HepG2 (cell line): ENCODE measurements around the gene MRPL50. TPM values are rescaled to one million over a fixed set of nuclear protein-coding genes. Genes with fewer than 3 reads are reported as not detected.
A peak's percentile ranks its signal among the peaks of the same experiment; 100 is the strongest.

Source experiments
- AHR ChIP-seq: IDR thresholded peaks from 2 replicates; pipeline ENCODE4 v1.6.1; 2018; ENCODE audit warnings: missing genetic modification reagents, missing compliant biosample characterization
- BCLAF1 ChIP-seq: fragments of 450-650 bp; IDR thresholded peaks from 2 replicates; pipeline ENCODE4 v1.6.1; 2017; ENCODE audit warnings: mild to moderate bottlenecking
- CENPX ChIP-seq: sonication (generic); formaldehyde crosslinking; IDR thresholded peaks from 2 replicates; pipeline ENCODE4 v1.9.0; 2021; ENCODE audit warnings: mild to moderate bottlenecking, missing genetic modification reagents, moderate library complexity
- CREM ChIP-seq, 2 experiments: sonication (generic) in 1 of 2; formaldehyde crosslinking in 1 of 2; IDR thresholded peaks; 2 replicates each; pipeline versions ENCODE4 v1.4.0 to v1.6.1; 2016 to 2020; ENCODE audit warnings: antibody characterized with exemption in 1 of 2, mild to moderate bottlenecking in 1 of 2, missing genetic modification reagents in 1 of 2
- DNMT3B ChIP-seq: conservative IDR thresholded peaks from 2 replicates; pipeline ENCODE4 v1.6.1; 2016; ENCODE audit warnings: missing biosample characterization, control low read depth
- FOXJ3 ChIP-seq: sonication (generic); formaldehyde crosslinking; IDR thresholded peaks from 2 replicates; pipeline ENCODE4 v1.4.0; 2020; ENCODE audit warnings: missing genetic modification reagents, mild to moderate bottlenecking, borderline replicate concordance
- HMG20A ChIP-seq: IDR thresholded peaks from 2 replicates; pipeline ENCODE4 v1.6.1; 2016; ENCODE audit warnings: borderline replicate concordance
- HOXA5 ChIP-seq: sonication (generic); formaldehyde crosslinking; IDR thresholded peaks from 2 replicates; pipeline ENCODE4 v1.4.0; 2020; ENCODE audit warnings: missing genetic modification reagents
- IRF1 ChIP-seq: sonication (generic); formaldehyde crosslinking; IDR thresholded peaks from 2 replicates; pipeline ENCODE4 v1.4.0; 2020; ENCODE audit warnings: low read depth, mild to moderate bottlenecking, missing genetic modification reagents
- MTA1 ChIP-seq: sonication (generic); formaldehyde crosslinking; IDR thresholded peaks from 2 replicates; pipeline ENCODE4 v1.4.0; 2020; ENCODE audit warnings: missing genetic modification reagents, mild to moderate bottlenecking, borderline replicate concordance
- NCOA1 ChIP-seq: sonication (generic); formaldehyde crosslinking; IDR thresholded peaks from 2 replicates; pipeline ENCODE4 v1.9.0; 2021; ENCODE audit warnings: missing genetic modification reagents
- PPARG ChIP-seq: conservative IDR thresholded peaks from 2 replicates; pipeline ENCODE4 v1.6.1; 2016; ENCODE audit warnings: missing biosample characterization, missing genetic modification reagents
- RBFOX2 ChIP-seq: fragments of 200-400 bp; formaldehyde crosslinking; IDR thresholded peaks from 2 replicates; pipeline ENCODE4 v1.6.1; 2017; ENCODE audit warnings: low read depth, mild to moderate bottlenecking, low read length
- RBM22 ChIP-seq: fragments of 200-400 bp; formaldehyde crosslinking; optimal IDR thresholded peaks from 2 replicates; pipeline ENCODE3; 2017; ENCODE audit warnings: mild to moderate bottlenecking, low read length, moderate library complexity
- SMAD3 ChIP-seq: sonication (generic); formaldehyde crosslinking; IDR thresholded peaks from 2 replicates; pipeline ENCODE4 v1.4.0; 2020; ENCODE audit warnings: missing genetic modification reagents
- SNAPC2 ChIP-seq: sonication (generic); formaldehyde crosslinking; IDR thresholded peaks from 2 replicates; pipeline ENCODE4 v1.8.1; 2022; ENCODE audit warnings: mild to moderate bottlenecking, missing genetic modification reagents
- YEATS4 ChIP-seq: sonication (generic); formaldehyde crosslinking; IDR thresholded peaks from 2 replicates; pipeline ENCODE4 v1.4.0; 2020; ENCODE audit warnings: missing genetic modification reagents, borderline replicate concordance
- ZBTB7B ChIP-seq: sonication (generic); formaldehyde crosslinking; IDR thresholded peaks from 2 replicates; pipeline ENCODE4 v1.4.0; 2020; ENCODE audit warnings: missing genetic modification reagents
- ZEB1 ChIP-seq: IDR thresholded peaks from 2 replicates; pipeline ENCODE4 v1.6.1; 2012; ENCODE audit warnings: mild to moderate bottlenecking, low read depth, inconsistent platforms; ENCODE audit not compliant: insufficient replicate concordance
- ZNF512 ChIP-seq: sonication (generic); formaldehyde crosslinking; IDR thresholded peaks from 2 replicates; pipeline ENCODE4 v1.4.0; 2020; ENCODE audit warnings: mild to moderate bottlenecking, missing genetic modification reagents
- ZSCAN12 ChIP-seq: sonication (generic); formaldehyde crosslinking; IDR thresholded peaks from 2 replicates; pipeline ENCODE4 v1.9.0; 2021; ENCODE audit warnings: mild to moderate bottlenecking, missing genetic modification reagents
- polyA plus RNA-seq, 8 experiments: library from polyadenylated mRNA; depleted of rRNA in 3 of 8; stranded (reverse) in 7 of 8; unstranded in 1 of 8; fragments of >200 nt; fragmentation: Illumina TruSeq in 4 of 8; extraction: Trizol in 4 of 8; gene quantifications; 2 replicates each; pipeline versions ENCODE4 v1.2.1 to v1.2.3, GENCODE V29; 2011 to 2016; ENCODE audit warnings: low read depth in 4 of 8, missing spikeins in 1 of 8, mixed read lengths in 1 of 8; ENCODE audit not compliant: insufficient read depth in 1 of 8
- total RNA-seq, 5 experiments: library from RNA; depleted of rRNA; stranded (reverse); fragments of >200 nt; fragmentation: Illumina TruSeq; extraction: Trizol; gene quantifications; 2 replicates each; pipeline ENCODE4 v1.2.3, GENCODE V29; 2016; ENCODE audit warnings: low read depth in 1 of 5
- TF ChIP-seq, protein P1 (sequence below): sonication (generic); formaldehyde crosslinking; IDR thresholded peaks from 2 replicates; pipeline ENCODE4 v1.8.1; 2023; ENCODE audit warnings: missing genetic modification reagents, inconsistent platforms, borderline replicate concordance
- TF ChIP-seq, protein P2 (sequence below): sonication (generic); formaldehyde crosslinking; IDR thresholded peaks from 2 replicates; pipeline ENCODE4 v1.5.0; 2020; ENCODE audit warnings: missing genetic modification reagents

Gene MRPL50
- total and polyA plus RNA-seq, 2 of the 13 experiments (the other 11 are each of a cell fraction or from before 2014, with no cell fraction given): 37.1 to 70.0 TPM

- no peak for TF ChIP-seq BCLAF1
- TF ChIP-seq, protein P1, sequence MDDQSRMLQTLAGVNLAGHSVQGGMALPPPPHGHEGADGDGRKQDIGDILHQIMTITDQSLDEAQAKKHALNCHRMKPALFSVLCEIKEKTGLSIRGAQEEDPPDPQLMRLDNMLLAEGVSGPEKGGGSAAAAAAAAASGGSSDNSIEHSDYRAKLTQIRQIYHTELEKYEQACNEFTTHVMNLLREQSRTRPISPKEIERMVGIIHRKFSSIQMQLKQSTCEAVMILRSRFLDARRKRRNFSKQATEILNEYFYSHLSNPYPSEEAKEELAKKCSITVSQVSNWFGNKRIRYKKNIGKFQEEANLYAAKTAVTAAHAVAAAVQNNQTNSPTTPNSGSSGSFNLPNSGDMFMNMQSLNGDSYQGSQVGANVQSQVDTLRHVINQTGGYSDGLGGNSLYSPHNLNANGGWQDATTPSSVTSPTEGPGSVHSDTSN (CRISPR knock-in tag): no peak
- peak; percentile 61; the same call in 1 of the 2 replicates for TF ChIP-seq FOXJ3
- TF ChIP-seq HOXA5 (CRISPR knock-in tag): 0 out of 2 replicates have a peak, but pooled peaks have one; percentile 51
- TF ChIP-seq NCOA1: no peak
- no peak for TF ChIP-seq MTA1 (CRISPR knock-in tag)
- 0 out of 2 replicates have a peak, but pooled peaks have one; percentile 51 for TF ChIP-seq RBFOX2
- no peak; the same call in 1 of the 2 replicates for TF ChIP-seq YEATS4 (CRISPR knock-in tag)
- TF ChIP-seq ZSCAN12 (CRISPR knock-in tag): 0 out of 2 replicates have a peak, but pooled peaks have one; percentile 24
- no peak for TF ChIP-seq ZBTB7B (CRISPR knock-in tag)
- TF ChIP-seq CENPX: no peak
- TF ChIP-seq ZEB1: no peak
- TF ChIP-seq DNMT3B (CRISPR knock-in tag): no peak
- TF ChIP-seq RBM22: no peak
- TF ChIP-seq, protein P2, sequence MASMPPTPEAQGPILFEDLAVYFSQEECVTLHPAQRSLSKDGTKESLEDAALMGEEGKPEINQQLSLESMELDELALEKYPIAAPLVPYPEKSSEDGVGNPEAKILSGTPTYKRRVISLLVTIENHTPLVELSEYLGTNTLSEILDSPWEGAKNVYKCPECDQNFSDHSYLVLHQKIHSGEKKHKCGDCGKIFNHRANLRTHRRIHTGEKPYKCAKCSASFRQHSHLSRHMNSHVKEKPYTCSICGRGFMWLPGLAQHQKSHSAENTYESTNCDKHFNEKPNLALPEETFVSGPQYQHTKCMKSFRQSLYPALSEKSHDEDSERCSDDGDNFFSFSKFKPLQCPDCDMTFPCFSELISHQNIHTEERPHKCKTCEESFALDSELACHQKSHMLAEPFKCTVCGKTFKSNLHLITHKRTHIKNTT: no peak
- no peak for TF ChIP-seq AHR (CRISPR knock-in tag)
- no peak for TF ChIP-seq IRF1 (CRISPR knock-in tag)
- no peak for TF ChIP-seq SNAPC2 (CRISPR knock-in tag)
- peak; percentile 31; the same call in 1 of the 2 replicates for TF ChIP-seq CREM (IDR thresholded peaks at IDR 0.05)
- no peak for TF ChIP-seq CREM (CRISPR knock-in tag; IDR thresholded peaks at IDR 0.05)
- no peak for TF ChIP-seq ZNF512 (CRISPR knock-in tag)
- TF ChIP-seq SMAD3: no peak
- TF ChIP-seq PPARG (CRISPR knock-in tag): peak; percentile 84
- peak; percentile 52; the same call in 1 of the 2 replicates for TF ChIP-seq HMG20A (CRISPR knock-in tag)
Observed at GRCh38 chr9:101366038-101366756, 32.2 kb downstream of the MRPL50 start (continued).
